Breast epithelium (tissue), 4 donors: Measurements from ENCODE around the gene ASAH2B. TPM values are rescaled to one million over a fixed set of nuclear protein-coding genes. Genes with fewer than 3 reads are reported as not detected.

Experiments
- DNase-seq, 2 donors: peaks; one replicate each; pipeline ENCODE4 v3.0.0-alpha.2; 2019; ENCODE audit warnings: low spot score in 2 of 2
- H3K27ac ChIP-seq, 2 donors: fragments of 200-600 bp; sonication (generic) in 1 of 2; one replicate each; pipeline ENCODE4 v1.5.1; 2016 to 2019; ENCODE audit warnings: mild to moderate bottlenecking in 1 of 2
- H3K27me3 ChIP-seq, 2 donors: fragments of 200-600 bp; sonication (generic) in 1 of 2; one replicate each; pipeline versions ENCODE4 v1.5.1 to v1.6.0; 2017 to 2019; ENCODE audit warnings: control low read depth in 1 of 2, mild to moderate bottlenecking in 1 of 2
- H3K36me3 ChIP-seq: fragments of 200-600 bp; one replicate; pipeline ENCODE4 v1.5.1; 2019
- H3K4me1 ChIP-seq, 2 donors: fragments of 200-600 bp; sonication (generic); one replicate each; pipeline ENCODE4 v1.5.1; 2016 to 2019; ENCODE audit warnings: control low read depth in 1 of 2
- H3K4me3 ChIP-seq, 3 donors: fragments of 200-600 bp; sonication (generic); 1 replicate in 2 of 3; 2 replicates in 1 of 3; pipeline ENCODE4 v1.5.1; 2016 to 2019; ENCODE audit warnings: mild to moderate bottlenecking in 3 of 3, moderate library complexity in 2 of 3
- H3K9me3 ChIP-seq, 2 donors: fragments of 200-600 bp; sonication (generic) in 1 of 2; one replicate each; pipeline ENCODE4 v1.5.1; 2016 to 2019; ENCODE audit warnings: control low read depth in 1 of 2
- CTCF ChIP-seq, 3 donors: fragments of 450-650 bp; IDR thresholded peaks; one replicate each; pipeline ENCODE4 v1.5.1; 2016 to 2017; ENCODE audit warnings: antibody characterized with exemption in 3 of 3, mild to moderate bottlenecking in 3 of 3, moderate library complexity in 3 of 3
- POLR2A ChIP-seq: fragments of 450-650 bp; IDR thresholded peaks from one replicate; pipeline ENCODE4 v1.6.1; 2016; ENCODE audit warnings: antibody characterized with exemption, mild to moderate bottlenecking, moderate library complexity
- POLR2AphosphoS5 ChIP-seq, 3 donors: sonication (generic); formaldehyde crosslinking; IDR thresholded peaks; one replicate each; pipeline ENCODE4 v1.6.1; 2017; ENCODE audit warnings: antibody characterized with exemption in 3 of 3
- intact Hi-C: fragments of 100-400 bp; cut with DNase I; formaldehyde crosslinking; loops from one replicate; pipeline ENCODE4 v1.15.1; 2023; ENCODE audit warnings: low total_unique reads
- total RNA-seq, 3 donors: library from RNA; depleted of rRNA; stranded (reverse); fragments of >200 nt; gene quantifications; one replicate each; pipeline ENCODE4 v1.1.0, GENCODE V29; 2016

Gene ASAH2B
- total RNA-seq, 3 donors from 2014 or later, result 1.4 to 3.7 (median 2.6) TPM

DNA sequence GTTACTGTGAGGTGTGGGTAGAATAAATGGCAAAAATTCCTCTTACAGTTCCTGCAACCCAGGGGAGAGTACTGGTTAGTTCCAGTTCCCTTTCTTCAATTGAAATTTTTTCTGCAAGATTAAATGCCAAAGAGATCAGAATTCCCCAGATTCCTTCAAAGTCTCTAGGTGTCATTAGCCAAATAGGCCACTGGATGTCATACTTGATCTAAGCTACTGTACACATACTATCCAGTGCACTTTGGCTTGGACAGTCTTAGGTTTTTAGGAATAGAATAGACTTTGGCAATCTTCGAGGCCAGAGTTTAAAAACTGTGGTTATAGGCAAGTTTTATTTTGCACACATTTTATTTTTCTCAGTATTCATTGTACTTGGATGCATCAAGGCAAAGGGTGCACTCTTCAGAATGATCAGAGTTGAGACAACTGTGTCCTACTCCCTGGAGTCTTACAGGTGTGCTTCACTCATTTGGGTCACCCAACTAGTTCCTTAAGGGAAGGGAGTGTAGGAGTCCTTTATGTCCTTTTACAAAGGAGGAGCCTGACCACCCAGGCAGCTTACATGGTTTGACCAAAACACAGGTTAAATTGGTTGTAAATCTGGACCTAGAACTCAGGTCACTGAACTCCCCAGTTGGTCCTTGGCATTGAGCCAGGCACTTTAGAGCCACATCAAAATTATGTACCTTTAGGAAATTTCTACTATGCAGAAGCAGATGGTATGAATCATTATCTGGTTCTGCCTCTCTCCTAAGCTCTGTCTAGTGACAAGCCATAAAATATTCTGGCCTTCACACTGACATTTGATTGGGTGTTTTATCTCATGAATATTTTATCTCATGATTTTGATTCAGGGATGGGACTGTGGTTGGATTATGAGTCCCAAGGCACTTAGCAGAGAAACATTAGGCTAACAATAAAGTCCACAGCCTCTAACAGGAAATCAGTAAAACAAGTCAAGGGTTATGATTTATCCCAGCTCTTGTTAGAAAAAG is 49.5 kb downstream of the ASAH2B start:
- Histone ChIP-seq H3K4me3 (no peak overlapping the region), H3K27me3 (no peaks in the 10 kb centered on the region), H3K9me3 (no peaks in the 10 kb centered on the region), H3K4me1 (no peaks in the 10 kb centered on the region), H3K36me3 (no peaks in the 10 kb centered on the region), H3K27ac (no peak overlapping the region)
- DNase-seq, result no peak
- intact Hi-C loops, result no loop called here
- no peak for TF ChIP-seq POLR2AphosphoS5 (IDR thresholded peaks at IDR 0.05)
- TF ChIP-seq CTCF (IDR thresholded peaks at IDR 0.05), result no peak
- no peak for TF ChIP-seq POLR2A

- DNase-seq, result no peak
- Histone ChIP-seq H3K27me3 (no peaks in the 10 kb centered on the region), H3K4me3 (no peak overlapping the region), H3K4me1 (no peaks in the 10 kb centered on the region), H3K9me3 (no peaks in the 10 kb centered on the region), H3K36me3 (no peaks in the 10 kb centered on the region), H3K27ac (no peak overlapping the region)
- TF ChIP-seq POLR2AphosphoS5 (IDR thresholded peaks at IDR 0.05) (no peak), POLR2A (no peak), CTCF (IDR thresholded peaks at IDR 0.05) (no peak)
- intact Hi-C loops, result no loop called here
Measured at GRCh38 chr10:50794490-50794889, 54.8 kb downstream of the ASAH2B start.

DNA sequence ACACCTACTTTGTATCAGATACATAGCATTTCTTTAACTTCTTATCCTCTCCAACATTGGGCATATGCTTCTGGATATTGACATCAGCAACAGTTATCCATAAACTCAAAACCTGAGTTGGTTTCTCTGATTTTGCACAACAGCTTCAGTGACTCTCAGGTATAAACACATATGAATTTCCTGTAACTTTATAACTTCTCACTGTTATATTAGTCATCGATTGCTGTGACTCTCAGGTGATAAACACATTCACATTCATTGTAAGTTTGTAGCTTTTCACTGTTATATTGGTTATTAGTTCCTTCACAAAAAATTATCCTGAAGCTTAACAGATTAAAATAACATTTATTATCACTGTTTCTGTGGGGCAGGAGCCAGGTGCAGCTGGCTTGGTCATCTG is 57.0 kb downstream of the ASAH2B start:
- Histone ChIP-seq H3K36me3 (no peaks in the 10 kb centered on the region), H3K9me3 (no peaks in the 10 kb centered on the region), H3K4me1 (no peaks in the 10 kb centered on the region), H3K27ac (no peak overlapping the region), H3K27me3 (no peaks in the 10 kb centered on the region), H3K4me3 (no peak overlapping the region)
- DNase-seq, result no peak
- TF ChIP-seq CTCF (IDR thresholded peaks at IDR 0.05) (no peak), POLR2A (no peak), POLR2AphosphoS5 (IDR thresholded peaks at IDR 0.05) (no peak)
- intact Hi-C loops, result no loop called here

DNA sequence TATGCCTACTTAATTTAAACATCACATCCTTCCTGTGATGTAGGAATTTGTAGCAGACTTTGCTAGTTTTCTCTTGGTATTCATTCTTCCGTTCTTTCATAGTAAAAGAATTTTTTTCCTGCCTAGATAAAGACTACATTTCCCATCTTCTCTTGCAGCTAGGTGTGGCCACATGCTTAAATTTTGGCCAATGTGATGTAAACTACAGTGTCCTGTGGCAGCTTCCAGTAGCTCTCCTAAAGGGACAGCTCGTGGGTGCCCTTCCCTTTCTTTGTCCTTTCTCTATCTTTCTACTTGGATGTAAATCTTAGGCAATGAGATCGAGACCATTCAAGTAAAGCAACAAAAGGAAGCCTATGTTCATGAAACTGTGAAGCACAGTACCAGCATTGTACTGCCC is 58.6 kb downstream of the ASAH2B start:
- no peak for TF ChIP-seq POLR2A
- no peak for TF ChIP-seq CTCF (IDR thresholded peaks at IDR 0.05)
- TF ChIP-seq POLR2AphosphoS5 (IDR thresholded peaks at IDR 0.05), result no peak
- intact Hi-C loops, result no loop called here
- H3K4me1 ChIP-seq, result no peaks in the 10 kb centered on the region

GRCh38 chr10:50799595-50799994 is 59.9 kb downstream of the ASAH2B start:
- Histone ChIP-seq H3K4me3 (no peak overlapping the region), H3K27ac (no peak overlapping the region), H3K36me3 (no peaks in the 10 kb centered on the region), H3K4me1 (no peaks in the 10 kb centered on the region), H3K9me3 (no peaks in the 10 kb centered on the region), H3K27me3 (no peaks in the 10 kb centered on the region)
- intact Hi-C loops, result no loop called here
- TF ChIP-seq CTCF (IDR thresholded peaks at IDR 0.05) (no peak), POLR2A (no peak), POLR2AphosphoS5 (IDR thresholded peaks at IDR 0.05) (no peak)
- DNase-seq, result no peak

More for the DNA sequence above, 58.6 kb downstream of the ASAH2B start:
- Histone ChIP-seq H3K36me3 (no peaks in the 10 kb centered on the region), H3K27ac (no peak overlapping the region), H3K27me3 (no peaks in the 10 kb centered on the region), H3K9me3 (no peaks in the 10 kb centered on the region), H3K4me3 (no peak overlapping the region)
- DNase-seq, result no peak
